ENCODE data around the gene TRPC4AP. TPM values are rescaled to one million over a fixed set of nuclear protein-coding genes. Genes with fewer than 3 reads are reported as not detected.
"Not testable (repeated sequence)": the region's sequence is repeated elsewhere in the genome, so short reads cannot be mapped to it uniquely, and the experiment has no call there.

Gene TRPC4AP, protein sequence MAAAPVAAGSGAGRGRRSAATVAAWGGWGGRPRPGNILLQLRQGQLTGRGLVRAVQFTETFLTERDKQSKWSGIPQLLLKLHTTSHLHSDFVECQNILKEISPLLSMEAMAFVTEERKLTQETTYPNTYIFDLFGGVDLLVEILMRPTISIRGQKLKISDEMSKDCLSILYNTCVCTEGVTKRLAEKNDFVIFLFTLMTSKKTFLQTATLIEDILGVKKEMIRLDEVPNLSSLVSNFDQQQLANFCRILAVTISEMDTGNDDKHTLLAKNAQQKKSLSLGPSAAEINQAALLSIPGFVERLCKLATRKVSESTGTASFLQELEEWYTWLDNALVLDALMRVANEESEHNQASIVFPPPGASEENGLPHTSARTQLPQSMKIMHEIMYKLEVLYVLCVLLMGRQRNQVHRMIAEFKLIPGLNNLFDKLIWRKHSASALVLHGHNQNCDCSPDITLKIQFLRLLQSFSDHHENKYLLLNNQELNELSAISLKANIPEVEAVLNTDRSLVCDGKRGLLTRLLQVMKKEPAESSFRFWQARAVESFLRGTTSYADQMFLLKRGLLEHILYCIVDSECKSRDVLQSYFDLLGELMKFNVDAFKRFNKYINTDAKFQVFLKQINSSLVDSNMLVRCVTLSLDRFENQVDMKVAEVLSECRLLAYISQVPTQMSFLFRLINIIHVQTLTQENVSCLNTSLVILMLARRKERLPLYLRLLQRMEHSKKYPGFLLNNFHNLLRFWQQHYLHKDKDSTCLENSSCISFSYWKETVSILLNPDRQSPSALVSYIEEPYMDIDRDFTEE
- total RNA-seq (2014; rRNA removed; shearing (Covaris generic)) = 90.6 and 94.4 TPM in 2 replicates

DNA sequence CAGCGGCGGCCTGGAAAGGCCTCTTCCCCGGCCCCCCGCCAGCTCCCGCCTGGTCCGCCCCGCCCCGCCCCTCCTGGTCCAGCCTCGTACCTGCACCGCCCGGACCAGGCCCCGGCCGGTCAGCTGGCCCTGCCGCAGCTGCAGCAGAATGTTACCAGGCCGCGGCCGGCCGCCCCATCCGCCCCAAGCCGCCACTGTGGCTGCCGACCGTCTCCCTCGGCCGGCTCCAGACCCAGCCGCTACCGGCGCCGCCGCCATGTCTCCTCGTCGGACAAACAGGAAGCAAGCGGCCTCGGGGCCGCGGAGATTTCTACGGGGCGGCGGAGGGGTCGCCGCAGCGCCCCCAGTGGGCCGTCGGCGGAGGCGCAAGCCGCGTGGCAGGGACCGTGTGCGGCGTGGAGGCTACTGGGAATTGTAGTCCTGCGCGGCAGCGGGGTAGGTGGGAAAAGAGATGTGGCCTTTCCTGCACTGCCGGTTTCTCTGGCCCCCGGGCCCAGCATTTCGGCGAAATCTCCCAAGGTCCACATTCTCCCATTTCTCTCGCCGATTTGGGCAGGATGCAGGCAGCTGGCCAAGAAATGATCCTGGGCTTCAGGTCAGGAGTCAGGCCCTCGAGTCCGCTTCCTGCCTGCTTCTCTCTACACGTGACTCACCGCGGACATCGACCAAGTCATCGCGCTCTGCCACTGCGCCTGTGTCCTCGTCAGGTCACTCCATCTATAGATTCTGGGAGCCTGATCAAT is at the start of gene TRPC4AP:
Gene TRPC4AP, minus strand, starts transcription at position 284 of the 743 bp plus-strand sequence. Its CDS starts 26 bp downstream, at position 258.
- DNase-seq (ENCODE audit: low read depth) = peak; percentile 90

DNA sequence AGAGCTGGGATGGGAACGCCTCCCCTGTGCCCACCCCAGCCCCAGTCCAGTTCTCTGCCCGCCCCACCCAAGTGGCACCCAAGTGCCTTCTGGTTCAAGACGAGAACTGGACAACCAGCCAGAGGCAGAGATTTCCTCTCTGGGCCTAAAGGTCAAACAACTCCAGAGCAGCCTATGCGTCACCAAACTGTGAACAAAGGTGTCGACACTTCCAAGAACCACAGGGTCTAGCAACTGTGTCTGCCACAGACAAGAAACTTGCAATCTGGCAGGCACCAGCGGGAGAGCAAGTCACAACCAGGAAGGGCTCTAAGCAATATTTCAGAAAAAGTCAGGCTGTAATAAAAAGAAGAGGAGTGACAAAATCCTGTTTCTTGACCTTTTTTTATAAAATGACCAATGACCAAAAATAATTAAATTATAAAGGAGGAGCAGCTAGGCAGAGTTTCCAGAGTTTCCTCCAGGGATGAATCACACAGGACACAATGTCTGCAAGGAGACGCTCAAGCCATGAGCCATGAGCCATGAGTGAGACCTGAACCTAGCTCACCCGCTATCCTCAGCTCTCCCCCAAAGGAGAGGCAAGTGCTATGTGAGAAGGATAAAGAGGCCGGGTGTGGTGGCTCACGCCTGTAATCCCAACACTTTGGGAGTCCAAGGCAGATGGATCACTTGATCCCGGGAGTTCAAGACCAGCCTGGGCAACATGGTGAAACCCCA is 43.4 kb upstream of the TRPC4AP start:
- DNase-seq (ENCODE audit: low read depth) = peak; percentile 70

DNA sequence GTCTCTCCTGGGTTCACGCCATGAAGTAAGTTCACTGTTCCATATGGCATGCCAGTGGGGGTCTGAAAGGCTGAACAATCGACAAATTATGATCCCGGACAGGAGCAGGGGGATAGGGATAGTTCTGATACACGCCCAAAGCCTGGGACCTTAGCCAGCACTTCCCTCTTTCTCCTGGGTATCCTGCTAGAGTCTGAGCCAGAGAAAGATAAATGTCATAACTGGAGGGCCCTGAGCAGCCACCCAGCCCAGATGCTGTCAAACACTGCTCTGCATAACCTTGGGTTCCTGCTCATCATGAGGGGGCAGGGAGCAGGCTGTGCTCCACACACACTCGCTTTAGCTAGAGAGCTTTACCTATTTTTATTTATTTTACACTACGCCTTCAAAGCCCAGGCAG is 42.3 kb upstream of the TRPC4AP start:
- no peak for DNase-seq (ENCODE audit: low read depth)

DNA sequence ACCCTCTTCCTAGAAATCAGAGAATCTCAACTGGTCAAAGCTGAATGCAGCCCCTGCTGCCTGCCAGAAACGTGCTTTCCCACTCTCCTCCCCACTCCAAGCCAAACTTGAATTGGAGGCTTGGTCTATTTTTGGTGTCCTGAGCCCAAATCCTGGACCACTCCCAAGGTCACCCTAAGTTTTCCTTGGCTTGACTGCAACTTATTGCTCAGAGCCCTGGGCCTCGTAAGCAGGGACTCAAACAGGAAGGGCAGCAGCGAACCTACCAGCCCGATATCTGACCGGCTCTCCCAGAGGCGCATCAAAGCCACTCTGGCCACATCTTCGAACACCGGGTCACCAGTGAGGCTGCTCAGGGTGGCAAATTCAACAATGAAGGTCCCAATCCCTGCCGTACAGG is 41.9 kb upstream of the TRPC4AP start:
- no peak for DNase-seq (ENCODE audit: low read depth)

DNA sequence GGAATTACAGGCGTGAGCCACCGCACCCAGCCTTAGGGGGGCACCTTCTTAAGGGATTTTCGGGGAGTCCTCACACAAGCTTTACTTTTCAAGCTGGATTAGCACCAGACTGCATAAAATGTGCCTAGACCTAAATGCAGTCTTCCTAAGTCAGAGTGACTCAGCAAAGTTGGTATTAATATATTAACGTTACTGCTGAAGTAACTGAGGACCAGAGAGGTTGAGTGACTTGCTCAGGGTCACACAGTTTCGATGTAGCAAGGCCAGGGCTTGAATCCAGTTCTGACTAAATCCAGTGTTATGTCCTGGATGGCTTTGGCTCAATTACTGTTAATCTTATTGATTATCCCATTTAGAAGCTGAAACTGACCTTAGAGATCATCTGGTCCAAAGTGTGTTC is 41.1 kb upstream of the TRPC4AP start:
- no peak for DNase-seq (ENCODE audit: low read depth)

DNA sequence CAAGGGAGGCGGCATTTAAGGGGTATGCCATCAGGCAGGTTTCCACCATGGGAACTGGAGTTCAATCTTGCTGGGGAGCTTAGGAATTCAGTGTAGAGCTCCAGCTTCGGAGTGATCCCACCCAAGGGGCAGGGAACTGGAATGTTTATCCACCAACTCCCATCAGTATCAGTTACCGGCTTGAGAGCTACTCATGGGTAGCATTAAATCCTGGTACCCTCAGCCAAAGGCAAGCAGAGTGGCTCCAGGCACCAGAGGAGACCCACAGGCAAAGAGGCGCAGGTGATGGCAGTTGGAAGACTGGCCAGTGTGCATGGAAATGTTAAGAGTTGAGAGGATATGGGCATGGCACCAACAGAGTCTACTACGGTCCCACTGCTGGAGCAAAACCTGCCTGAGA is 40.4 kb upstream of the TRPC4AP start:
- DNase-seq (ENCODE audit: low read depth) = no peak

DNA sequence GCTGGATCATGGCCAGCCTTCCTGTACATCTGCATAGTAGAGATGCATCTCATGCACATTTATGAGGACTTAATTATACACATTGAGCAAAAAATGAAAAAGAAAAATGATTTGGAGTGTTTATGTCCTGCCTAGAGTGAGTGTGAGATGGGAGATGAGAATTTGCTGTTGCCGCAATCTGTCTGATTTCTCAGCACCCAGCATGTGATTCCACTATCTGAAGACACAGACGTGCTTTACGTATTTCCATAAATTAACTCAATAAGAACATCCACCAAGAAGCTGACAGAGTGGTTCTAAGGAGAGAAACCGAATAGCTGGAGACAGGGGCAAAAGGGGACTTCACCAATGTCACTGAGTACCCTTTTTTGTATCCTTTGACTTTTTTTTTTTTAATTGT is 39.3 kb upstream of the TRPC4AP start:
- DNase-seq (ENCODE audit: low read depth) = no peak

DNA sequence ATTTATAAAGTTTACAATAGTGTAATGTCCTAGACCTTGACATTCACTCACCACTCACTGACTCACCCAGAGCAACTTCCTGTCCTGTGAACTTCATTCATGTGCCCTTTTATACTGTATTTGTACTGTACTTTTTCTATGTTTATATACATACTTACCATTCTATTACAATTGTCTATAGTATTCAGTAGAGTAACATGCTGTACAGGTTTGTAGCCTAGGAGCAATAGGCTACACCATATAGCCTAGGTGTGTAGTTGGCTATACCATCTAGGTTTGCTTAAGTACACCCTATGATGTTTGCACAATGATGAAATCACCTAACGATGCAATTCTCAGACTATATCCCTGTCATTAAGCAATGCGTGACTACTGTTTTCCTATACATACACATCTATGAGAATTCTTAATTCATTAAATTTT is 37.1 kb upstream of the TRPC4AP start:
- peak; percentile 65 for DNase-seq (ENCODE audit: low read depth)

DNA sequence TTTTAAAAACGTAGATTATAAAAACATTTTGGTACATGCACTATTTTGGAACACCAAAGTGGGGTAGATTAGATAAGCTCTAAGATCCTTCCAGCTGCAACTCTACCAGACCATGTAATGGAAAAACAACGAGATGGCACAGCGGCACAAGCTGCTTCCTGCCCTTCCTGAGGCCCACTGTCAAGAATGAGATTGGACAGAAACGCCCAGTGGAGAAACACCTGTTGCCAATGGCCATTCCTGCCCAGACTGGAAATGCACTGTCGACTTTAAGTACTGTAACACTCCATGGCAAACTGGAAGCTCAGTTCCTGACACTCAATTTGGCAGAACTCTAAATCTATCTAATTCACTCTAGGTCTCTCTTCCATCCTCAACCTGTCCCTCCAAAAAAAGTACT is 33.1 kb upstream of the TRPC4AP start:
- no peak for DNase-seq (ENCODE audit: low read depth)

DNA sequence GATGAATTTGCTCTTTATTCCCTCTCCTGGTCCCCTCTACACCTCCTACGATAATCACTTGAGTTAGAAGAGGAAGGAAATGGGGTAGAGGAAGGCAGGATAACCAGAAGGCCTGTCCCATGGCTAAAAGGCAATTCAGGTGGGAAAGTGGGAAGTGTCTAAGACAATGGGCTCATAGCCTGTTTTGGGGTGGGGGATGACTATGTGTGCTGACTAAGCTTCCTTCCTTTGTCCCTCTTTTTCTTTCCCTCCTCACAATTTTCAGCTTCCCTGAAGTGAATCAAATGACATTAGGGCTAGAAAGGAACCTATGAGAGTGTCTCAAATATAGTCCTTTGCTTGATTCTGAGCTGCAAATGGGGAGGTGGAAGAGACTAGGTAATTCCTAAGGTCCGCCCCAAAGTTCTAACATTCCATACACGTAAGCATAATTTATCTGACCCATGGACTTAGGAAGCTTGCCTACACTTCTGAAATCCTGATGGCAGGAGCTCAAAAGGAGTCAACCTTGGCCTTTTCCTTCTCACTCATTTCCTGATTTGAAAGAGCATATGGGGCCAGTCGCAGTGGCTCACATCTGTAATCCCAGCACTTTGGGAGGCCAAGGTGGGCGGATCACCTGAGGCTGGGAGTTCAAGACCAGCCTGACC is 30.3 kb upstream of the TRPC4AP start:
- no peak for DNase-seq (ENCODE audit: low read depth)

DNA sequence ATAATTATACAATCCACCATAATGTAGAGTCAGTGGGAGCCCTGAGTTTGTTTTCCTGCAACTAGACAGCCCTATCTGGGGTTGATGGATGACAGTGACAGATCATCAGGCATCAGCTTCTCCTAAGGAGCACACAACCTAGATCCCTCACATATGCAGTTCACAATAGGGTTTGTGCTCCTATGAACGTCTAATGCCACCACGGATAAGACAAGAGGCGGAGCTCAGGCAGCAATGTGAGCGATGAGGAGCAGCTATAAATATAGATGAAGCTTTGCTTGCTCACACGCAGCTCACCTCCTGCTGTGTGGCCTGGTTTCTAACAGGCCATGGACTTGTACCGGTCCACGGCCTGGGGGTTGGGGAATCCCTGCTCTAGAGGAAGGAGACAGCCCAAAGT is 28.6 kb upstream of the TRPC4AP start:
- DNase-seq (ENCODE audit: low read depth) = no peak

DNA sequence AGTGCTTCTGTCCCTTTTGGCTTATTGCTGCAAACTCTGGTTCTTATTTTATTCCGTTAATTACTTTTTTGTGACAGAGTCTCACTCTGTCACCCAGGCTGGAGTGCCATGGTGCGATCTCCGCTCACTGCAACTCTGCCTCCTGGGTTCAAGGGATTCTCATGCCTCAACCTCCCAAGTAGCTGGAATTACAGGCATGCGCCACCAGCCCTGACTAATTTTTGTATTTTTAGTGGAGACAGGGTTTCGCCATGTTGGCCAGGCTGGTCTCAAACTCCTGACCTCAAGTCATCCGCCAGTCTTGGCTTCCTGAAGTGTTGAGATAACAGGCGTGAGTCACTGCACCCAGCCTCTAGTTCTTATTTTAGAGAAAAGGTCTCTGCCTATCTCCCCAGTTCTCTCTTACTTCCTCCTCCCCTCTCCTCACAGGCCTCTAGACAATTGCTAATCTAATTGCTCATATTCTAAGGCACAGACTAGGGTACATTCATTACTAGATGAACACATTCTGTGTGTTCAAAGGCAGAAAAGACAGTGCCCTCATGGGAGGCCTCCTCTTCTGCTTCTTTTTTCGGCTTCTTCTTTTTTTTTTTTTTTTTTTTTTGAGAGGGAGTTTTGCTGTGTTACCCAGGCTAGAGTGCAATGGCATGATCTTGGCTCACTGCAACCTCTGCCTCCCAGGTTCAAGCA is 27.6 kb upstream of the TRPC4AP start:
- peak; percentile 91 for DNase-seq (ENCODE audit: low read depth)

DNA sequence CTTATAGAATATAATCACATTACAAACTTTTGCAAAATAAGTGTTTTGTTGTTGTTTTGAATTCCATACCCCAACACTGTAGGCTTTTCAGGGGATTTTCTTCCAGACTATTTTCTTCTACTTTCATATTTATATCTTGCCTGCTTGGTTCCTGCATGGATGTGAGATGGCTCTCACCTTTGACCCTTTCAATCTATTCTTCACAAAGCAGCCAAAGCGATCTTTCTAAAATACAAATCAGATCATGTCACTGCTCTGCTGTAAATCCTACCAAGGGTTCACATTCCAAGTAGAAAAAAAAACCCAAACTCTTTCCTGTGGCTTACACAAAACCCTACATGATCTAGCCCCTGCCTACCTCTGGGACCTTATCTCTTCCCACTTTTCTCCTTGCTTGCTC is 25.0 kb upstream of the TRPC4AP start:
- no peak for DNase-seq (ENCODE audit: low read depth)

DNA sequence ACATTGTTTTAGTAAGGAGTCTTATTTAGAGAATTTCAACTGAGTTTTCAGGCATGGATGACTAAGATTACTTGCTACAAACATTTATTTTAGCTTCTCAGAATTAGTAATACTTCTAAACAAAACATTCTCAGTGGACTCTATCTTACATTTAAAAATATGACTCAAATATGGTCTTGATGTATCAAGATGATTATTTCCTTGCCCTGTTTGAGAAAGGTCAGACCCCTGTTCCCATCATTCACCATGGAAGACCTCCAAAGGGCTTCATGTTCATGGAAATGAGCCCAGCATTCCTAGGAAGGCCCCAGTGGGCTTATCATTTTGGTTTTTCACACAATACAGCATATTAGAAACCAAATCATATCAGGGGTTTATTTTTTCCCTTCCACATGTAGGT is 24.6 kb upstream of the TRPC4AP start:
- DNase-seq (ENCODE audit: low read depth) = peak; percentile 50

DNA sequence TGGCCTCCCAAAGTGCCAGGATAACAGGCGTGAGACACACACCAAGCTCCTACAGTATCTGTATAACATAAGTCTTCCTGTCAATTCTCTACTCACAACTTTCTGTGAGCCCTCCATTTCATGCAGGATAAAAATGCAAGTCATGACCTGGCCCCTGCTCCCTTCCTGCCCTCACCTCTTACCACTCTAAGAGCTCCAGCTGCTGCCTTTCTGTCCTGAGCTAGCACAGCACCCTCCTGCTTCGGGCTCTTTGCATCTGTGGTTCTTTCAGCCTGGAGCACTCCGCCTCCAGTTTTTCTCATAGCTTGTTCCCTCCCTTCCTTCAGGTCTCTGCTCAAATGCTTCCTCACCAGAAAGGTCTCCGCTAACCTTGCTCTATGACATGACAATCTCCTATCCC is 23.7 kb upstream of the TRPC4AP start:
- no peak for DNase-seq (ENCODE audit: low read depth)

DNA sequence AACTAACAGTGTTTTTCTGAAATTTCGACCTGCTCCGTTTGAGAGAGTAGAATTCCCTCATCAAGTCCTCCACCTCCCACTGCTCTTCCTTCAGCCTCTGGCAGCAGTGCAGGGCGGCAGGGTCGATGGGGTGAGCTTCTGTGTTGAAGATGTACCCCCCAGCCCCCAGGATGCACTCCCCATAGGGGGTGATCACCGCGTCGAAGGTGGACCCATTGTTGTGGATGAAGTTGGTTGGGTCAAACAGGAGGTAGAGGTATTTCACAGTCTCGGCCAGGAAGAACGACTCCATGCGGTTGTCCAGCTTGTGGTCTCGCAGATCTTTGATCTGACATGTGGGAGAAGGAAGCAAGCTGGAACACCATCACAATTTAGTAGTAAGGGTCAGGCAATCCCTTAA is 23.0 kb upstream of the TRPC4AP start:
- no peak for DNase-seq (ENCODE audit: low read depth)

DNA sequence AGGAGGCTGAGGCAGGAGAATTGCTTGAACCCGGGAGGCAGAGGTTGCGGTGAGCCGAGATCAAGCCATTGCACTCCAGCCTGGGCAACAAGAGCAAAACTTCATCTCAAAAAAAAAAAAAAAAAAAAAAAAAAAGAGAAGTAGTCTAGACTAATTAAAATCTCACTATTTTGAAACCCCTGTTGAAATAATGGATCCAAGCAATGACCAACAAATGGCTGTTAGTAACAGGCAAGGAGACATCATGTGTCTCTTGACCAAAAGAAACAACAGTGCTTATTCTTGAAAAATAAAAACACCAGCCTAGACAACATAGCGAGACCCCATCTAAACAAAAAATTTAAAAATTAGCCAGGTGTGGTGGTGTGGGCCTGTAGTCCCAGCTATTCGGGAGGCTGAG is 19.7 kb upstream of the TRPC4AP start:
- not testable (repeated sequence) for DNase-seq (ENCODE audit: low read depth)

DNA sequence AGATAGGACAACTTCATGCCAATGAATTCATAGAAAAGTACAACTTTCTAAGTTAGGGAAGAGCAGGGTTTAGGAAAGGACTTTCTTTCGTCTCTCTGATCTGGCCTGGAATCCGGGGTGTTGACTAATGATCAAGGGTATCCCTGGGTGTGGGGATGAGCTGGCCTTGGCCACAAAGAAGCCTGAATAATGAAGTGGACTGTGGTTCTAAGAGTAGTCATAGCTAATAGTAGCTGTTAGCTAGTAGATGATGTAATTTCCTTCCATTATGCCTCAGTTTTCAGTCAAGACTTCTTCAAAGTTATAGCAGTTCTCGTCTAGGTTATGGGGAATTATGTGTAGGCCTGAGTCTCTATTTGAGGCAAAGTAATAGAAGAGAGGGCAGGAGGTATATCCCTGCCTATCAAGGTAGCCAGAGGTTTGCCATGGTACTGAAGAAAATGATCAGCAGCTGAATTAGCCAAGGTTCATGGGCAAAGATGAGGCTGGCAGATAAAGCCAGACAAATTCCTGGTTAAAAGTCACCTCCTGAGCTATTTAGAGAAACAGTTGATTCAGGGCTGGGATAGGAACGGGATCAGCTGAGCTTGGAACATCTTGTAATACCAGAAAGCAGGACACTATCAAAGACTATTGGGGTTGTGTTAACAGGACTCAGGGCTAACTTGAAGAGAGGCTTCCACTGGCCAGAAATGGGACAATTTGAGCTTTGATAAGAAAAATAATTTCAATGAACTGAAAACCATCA is 18.7 kb upstream of the TRPC4AP start:
- DNase-seq (ENCODE audit: low read depth) = peak; percentile 92

DNA sequence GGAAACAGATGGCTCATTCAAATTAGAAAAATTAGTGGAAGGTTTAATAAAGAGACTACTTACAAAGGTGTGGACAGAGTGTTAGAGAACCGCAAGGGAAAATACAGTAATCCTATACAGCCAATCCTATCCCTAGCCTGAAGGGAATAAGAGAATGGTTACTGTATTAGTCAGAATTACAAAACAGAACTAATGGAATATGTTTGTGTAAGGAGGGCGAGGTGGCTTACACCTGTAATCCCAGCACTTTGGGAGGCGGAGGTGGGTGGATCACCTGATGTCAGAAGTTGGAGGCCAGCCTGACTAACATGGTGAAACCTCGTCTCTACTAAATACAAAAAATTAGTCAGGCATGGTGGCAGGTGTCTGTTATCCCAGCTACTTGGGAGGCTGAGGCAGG is 16.3 kb upstream of the TRPC4AP start:
- DNase-seq (ENCODE audit: low read depth) = no peak

Measured in M059J (cell line).